Activated T-cell treated with anti-CD3 and anti-CD28 coated beads for 48 hours (primary cell): Measurements from ENCODE around the gene DNAAF3.
A peak's percentile ranks its signal among the peaks of the same experiment; 100 is the strongest.
"Not testable (repeated sequence)": the region's sequence is repeated elsewhere in the genome, so short reads cannot be mapped to it uniquely, and the experiment has no call there.

Source experiments
- DNase-seq: peaks from one replicate; pipeline ENCODE4 v3.0.0-alpha.2; 2020; ENCODE audit warnings: low read depth

The DNAAF3 gene

DNA sequence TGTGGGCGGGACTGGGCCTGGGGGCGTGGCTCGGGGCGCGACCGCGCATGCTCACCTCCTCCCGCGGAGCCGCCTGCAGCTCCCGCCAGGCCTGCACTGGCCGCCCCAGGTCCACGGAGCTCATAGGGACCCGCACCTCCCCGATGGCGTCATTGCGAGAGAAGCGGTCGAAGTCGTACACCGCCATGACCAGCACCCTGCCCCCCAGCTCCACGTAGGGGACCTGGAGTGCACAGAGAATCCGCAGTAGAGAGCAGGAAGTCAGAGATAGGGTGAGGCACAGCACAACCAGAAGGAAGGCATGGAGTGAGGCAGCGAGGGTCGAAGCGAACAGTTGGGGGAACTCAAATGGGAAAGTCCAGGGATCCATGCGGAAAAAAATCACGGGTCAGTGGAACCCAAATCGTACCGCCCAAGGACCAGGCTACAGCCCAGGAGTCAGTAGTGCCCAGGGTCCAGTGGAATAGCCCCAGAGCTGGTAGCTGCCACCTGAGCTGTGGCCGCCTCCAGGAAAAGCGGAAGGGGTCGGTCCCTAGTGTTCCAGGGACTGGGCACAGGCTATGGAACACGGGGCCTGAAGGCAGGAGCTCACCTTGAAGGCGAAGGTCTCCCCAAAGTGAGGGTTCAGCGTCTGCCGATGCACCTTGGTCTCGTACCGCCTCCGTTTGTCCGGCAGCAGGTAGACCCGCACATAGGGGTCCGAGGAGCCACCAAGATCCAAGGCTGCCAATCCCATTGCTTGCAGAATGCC lies 8.9 kb upstream of the DNAAF3 start:
- no peak for DNase-seq

DNA sequence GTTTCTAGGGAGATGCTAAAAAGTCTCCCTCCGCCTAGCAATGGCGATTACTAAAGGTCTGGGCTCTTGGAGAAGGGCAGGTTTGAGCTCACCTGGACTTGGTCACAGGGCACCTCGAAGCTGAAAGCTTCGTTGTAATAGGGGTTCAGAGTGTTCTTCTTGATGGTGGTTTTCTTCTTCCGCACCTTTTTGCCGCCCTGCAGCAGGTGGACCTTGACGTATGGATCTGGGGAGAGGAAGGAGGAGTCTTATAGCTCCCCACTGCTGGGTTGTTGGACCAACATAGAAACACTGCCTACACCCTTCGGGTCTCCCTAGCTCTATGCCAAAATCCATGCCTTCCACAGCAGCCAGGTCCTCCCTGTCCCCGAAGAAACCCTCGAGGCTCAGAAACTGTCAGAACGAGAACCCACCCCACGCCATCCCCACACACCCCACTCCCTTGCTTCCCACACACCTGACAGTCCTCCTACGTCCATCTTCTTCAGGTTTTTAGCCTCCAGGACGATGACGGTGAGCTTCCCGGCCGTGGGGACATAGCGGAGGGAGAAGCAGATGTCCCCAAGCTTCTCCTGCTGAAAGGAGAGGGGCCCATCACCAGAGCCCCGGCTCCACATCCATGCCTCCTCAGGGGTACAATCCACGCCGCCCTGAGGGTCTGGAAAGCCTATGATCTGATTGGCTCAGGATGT lies 8.2 kb upstream of the DNAAF3 start:
- no peak for DNase-seq

DNA sequence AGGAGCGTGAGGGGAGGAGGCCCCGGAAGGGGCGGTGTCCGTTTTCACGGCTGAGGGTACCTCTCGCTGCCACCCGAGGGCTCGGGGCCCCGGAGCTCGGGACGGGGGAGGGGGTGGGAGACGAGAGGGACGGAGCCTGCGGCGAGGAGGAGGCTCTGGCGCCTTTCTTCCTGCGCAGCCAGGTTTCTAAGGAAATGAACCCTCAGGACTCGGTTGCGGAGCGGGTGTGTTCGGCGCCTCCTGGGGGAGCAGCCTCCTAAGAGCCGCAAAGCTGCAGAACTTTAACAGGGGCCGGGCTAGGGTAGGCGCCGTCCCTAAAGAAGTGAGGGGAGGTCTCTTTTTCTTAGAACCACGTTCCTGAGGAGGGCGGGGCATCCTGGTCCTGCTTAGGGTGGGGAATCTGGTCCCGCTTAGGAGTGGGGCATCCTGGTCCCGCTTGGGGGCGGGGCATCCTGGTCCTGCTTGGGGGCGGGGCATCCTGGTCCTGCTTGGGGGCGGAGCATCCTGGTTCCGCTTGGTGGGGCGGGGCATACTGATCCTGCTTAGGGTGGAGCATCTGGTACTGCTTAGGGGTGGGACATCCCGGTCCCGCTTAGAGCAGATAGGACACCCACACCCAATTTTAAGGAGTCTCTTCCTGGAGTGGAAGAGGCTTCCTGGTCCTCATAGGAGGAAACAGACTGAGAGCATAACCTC lies 7.4 kb upstream of the DNAAF3 start:
- peak; percentile 54 for DNase-seq

DNA sequence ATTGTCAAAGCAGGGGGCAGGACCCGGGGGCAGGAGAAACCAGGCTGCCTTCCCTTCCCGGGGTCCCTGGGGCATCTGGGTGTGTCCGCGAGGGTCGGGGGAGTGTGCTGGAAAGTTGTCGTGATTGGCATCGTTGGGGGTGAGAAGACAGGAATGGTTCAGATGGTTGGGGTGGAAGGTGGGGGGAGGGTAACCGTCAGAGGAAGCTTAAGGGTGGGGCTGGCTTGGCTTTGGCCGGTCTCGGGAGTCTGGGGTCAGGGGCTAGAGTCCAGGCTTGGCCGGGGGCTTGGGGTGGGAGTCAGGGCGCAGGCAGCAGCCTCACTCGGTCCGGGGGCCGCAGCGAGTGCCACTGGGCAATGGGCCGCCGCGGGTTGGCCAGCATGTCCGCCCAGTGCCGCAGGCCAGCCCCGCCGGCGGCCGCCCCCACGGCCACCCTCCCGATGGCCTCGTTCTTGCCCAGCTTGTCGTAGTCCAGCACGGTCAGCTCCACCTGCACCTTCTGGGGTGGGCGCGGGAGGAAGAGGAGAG lies 6.8 kb upstream of the DNAAF3 start:
- no peak for DNase-seq

DNA sequence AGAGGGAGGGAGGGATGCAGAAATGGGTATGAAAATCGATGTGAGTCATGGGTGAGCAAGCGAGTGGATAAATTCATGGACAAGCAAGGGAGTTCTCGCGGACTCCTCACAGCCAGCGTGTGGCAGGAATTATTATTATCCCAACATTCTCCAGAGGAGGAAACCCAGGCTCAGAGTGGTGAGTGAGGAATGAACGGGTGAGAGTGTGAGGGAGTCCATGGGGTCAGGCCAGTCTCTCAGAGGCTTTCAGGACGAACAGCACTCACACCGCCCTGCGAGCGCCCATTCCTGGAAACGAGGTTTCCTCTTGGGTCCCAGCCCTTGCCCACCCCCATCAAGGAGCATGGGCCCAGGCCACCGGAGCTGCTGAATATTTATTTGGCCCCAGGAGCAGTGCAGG lies 6.3 kb upstream of the DNAAF3 start:
- DNase-seq: no peak

DNA sequence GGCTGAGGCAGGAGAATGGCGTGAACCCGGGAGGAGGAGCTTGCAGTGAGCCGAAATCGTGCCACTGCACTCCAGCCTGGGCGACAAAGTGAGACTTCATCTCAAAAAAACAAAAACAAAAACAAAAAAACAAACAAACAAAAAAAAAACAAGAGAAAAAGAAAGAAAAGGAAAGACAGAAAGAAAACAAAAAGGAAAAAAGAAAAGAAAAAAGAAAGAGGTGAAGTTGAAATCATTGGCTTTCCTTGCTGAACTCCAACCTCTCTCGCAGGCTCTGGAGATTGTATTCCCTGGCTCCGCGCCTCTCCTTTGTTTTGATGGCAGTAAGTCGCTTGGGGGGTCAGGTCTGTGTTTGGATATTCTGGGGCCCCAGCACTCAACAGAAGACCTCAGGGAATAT lies 5.9 kb upstream of the DNAAF3 start:
- not testable (repeated sequence) for DNase-seq

DNA sequence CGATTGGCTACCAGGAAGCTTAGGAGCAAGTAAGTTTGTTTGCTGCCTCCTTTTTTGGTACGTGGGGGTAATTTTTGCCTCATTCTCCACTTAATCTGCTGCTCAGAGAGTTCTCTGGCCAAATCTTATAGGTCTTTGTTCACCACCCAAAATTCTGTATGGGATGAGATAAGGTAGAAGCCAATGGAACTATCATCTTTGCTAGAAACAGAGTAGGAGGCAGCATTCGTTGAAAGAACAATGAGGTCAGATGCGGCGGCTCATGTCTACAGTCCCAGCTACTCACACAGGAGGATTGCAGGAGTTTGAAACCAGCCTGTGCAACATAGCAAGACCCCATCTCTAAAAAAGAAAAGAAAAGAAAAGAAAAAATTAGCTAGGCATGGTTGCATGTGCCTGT lies 5.0 kb upstream of the DNAAF3 start:
- no peak for DNase-seq

DNA sequence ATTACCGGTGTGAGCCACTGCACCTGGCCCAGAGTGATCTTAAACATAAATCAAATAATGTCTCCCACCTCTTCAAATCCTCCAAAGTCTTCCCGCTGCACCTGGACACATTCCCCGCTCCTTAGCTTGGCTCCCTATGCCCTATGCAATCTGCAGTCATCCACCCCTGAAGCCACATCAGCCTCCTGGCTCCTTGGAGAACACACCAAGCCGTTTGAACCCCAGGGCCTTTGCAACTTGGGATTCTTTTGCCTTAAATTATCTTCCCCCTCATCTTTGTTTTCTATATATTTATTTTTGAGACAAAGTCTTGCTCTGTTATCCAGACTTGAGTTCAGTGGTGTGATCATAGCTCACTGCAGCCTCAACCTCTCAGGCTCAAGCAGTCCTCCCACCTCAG lies 2.7 kb upstream of the DNAAF3 start:
- no peak for DNase-seq

DNA sequence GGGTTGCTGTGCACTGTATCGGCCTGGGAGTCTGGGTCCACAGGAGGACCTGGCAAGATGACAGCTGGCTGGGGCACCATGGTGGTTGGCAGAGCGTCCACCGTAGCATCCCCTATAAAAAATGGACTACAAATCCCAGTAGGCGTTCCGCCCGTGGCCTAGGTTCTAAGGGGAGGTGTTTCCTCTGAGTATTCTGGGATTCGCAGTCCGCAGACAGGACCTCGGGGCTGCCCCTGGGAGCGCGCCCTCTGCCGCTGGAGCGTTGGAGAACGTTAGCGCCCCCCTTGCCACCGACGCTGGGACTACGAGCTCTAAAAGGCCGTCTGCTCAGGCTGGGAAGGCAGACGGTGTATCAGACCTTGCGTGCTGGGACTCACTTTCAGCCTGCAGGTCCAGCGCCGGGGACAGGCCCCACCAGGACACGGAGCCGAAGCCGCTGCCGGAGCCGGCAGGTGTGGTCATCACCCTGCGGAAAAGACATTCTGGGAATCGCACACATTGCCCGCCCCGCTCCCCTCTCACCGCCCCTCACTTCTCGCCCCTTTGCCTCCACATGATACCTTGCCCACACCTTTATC lies 372 bp downstream of the DNAAF3 start:
- peak; percentile 53 for DNase-seq

DNA sequence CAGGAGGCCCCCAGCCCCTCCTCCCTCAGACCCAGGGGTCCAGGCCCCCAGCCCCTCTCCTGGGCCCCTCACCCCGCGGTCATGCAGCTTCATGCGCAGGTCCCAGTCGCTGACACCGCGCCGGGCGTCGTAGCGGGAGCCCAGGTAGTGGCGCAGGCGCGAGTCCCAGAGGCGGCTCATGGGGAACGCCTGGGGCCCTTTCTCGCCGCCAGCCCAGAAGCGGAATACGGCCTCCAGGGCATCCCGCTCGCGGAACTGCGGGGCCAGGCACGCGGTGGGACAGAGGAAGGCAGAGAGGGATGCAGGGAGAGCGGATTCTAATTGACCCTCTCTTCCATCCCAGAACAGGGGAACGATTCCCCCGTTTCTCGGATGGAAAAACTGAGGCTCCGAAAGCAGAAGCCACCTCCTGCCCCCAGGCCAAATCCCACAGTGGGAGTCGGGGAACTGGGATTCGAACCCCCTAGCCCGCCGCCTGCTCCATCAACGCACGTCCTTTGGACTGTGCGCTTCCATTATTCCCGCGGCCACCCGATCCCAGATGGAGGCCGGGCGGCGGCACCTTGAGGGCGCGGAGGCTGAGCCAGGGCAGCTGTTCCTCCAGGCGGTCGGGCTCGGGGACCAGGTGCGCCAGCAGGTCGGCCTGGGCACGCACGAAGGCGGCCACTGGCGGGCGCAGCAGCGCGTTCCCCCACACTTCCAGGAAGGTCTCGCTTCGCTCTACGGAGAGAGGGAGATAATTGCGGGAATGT lies 4.7 kb downstream of the DNAAF3 start:
- DNase-seq: no peak

DNA sequence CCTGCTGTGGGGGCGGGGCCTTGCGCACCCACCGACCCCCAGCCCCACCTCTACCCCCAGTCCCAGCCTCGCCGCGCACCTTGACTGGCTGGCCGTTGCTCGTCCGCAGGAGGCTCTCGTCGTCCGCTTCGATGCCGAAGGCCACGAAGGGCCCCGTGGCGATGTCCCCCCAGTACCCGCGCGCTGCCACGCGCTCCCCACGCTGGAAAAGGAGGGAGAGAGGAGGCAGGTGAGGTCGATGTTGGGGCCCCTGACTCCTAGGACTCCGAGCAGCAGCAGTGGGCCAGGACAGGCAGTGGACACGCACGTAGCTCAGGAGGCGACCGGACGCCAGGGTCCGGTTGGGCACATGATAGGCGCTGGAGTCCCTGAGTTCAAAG lies 5.4 kb downstream of the DNAAF3 start:
- DNase-seq: no peak

DNA sequence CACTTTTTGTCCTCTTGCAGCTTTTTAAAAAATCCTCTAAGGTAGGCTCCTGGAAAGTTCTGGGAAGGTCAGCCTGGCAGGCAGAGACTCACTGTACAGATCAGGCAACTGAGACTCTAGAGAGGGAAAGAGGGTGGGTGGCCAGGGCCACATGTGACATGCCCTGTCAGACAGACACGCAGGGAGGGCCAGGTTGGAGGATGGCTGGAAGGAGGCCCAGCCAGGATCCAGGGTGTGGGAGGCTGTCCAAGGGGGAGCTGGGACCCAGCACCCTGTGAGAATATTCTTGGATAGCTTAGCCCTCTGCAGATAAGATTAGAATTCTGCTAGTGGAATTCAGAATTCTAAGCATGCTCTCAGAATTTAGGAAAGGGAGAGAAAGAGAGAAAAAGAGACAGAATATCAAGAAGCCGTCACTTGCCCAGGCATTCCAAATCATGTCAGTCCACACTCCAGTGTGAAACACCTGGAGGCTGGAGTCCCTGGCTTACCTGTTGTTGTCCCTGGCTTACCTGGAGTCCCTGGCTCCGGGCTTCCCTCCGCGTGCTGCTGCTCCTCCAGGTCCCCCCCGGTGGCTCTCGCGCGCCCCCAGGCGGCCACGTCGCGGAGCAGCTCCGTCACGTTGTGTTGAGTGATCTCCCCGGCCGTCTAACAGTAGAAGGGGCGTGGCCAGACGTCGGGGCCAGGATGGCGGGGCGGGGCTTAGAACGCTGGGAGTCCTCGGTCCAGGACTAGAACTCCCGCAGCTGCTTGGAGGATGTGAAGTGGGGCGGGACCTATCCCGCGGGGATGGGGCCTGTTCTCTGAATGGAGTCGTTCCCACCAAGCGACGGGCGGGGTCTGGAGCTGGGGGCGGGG lies 6.1 kb downstream of the DNAAF3 start:
- DNase-seq: peak; percentile 92

DNA sequence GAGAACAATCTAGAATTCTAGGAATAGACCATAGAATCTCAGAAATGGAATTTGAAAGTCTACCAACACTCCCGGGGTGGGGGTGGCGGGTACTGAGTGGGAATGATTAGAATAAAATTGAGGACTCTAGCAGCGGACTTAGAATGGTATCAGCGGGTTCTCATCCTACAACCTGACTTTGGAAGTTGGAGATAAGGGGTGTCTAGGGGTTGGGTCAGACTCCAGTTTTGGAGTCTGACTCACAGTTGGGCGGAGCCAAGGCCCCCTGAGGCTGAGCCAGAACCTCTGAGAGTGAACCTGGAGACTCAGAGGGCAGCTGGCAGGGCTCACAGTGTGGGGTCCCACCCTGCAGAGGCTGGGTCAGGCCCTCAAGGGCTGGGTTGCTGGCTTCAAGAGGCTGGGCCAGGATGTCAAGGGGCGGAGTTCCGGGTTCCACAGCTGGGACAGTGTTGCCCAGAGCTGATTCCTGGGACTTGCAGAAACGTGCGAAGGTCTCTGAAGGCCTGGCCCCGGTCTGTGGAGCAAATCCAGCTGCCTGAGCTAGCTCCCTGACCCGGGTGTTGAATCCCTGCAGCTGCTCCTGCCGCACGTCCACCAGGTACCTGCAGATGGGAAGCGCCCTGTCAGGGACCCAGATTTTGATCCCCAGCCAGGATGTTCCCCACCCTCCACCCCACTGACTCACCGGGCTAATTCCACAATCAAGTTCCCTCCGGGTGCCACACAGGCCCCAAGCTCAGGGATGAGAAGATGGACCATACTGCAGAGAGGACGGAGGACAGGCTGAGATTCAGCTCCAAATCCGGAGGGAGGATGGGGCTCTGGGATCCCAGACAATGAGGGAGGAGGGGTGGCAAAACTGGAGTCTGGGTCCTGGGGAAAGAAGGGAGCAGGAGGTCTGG lies 7.3 kb downstream of the DNAAF3 start:
- DNase-seq: no peak

DNA sequence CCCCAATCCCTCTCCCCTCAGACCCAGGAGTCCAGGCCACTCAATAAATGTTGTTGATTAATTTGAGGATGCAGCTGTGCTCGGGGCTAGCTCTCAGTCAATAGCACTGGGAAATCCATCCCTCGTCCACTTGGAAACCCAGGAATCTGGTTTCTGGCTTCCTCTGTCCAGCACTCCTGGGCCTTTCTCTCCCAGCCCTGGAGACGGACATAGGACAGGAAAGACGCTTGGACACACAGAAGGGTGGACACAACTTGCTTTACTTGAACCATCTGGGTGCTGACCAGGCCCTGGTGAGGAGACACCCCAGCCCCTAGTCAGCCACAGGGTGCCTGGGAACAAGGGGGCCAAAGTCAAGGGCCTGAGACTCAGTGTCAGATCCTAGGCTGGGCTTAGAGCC lies 8.0 kb downstream of the DNAAF3 start:
- DNase-seq: no peak

DNA sequence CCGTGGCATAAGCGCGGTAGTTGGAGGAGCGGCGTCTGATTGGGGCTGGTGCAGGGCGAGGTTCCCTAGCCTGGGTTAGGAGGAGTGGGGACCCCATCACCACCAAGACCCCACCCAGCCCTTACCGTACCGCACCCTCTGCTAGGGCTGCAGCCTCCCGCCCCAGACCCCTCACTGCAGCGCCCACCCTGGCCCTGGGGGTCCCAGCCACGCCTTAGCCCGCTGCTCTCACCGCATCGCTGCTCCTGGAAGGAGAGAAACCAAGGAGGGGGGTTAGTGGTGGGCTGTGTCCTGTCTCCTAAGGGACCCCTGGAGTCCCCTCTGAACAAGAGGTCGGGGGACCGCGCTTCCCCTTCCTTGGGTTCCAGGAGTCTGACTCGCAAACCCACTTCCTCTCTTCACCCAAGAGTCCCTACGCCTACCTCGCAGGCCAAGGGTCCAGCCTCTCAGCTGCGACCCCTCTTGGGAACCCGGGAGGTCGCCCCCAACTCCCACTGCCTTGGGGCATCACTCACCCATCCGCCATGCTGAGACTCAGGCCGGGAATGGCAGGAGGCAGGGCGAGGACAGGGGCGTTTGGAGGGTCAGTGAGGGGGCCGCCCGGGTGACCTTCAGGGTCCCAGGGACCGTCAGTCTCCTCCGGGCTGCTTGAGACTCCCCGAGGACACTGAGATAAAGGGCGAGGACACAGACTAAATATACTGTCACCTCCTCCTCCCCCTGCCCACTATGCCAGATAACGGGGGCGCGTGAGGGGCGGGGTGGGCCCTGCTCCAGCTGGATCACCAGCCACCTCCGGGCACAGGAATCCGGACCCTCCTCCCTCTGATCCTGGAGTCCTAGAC lies 9.1 kb downstream of the DNAAF3 start, which contains the start of gene TNNI3:
TSS of gene TNNI3 (minus strand) at position 669 of the 845 bp plus-strand sequence. CDS start at position 526, 143 bp downstream.
- no peak for DNase-seq

DNA sequence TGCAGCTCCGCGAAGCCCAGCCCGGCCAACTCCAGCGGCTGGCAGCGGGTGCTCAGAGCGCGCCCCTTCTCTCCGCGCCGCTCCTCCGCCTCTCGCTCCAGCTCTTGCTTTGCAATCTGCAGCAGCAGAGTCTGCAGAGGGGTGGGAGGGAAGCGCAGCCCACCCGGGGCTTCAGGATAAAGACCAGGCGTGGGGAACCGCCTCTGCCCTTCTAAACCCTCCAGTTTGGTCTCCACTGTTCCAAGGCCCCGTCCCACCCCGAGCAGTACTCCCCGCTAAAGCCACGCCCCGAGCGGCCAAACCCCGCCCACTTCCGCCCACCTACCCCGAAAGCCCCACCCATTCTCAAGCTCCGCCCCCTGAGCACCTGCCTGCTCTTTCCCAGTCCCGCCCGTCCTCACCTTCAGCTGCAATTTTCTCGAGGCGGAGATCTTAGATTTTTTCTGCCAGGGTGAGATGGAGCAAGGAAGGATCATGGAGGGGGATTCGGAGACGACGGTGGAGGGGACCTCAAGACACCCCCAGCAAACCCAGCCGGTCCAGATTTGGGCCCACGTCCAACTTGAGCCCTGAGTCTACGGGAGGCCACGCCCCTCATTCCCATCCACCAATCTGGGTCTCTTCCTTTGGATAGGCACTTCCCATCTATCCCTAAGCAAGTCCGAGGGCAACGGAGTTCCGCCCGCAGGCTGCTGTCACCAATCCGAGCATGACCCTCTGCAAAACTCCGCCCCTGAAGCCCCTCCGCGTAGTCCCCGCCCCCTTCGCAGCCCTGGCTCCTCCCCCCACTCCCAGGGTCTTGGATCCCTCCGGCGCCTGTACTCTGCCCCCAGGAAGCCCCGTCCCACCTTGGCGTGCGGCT lies 10.0 kb downstream of the DNAAF3 start:
- peak; percentile 47 for DNase-seq

DNA sequence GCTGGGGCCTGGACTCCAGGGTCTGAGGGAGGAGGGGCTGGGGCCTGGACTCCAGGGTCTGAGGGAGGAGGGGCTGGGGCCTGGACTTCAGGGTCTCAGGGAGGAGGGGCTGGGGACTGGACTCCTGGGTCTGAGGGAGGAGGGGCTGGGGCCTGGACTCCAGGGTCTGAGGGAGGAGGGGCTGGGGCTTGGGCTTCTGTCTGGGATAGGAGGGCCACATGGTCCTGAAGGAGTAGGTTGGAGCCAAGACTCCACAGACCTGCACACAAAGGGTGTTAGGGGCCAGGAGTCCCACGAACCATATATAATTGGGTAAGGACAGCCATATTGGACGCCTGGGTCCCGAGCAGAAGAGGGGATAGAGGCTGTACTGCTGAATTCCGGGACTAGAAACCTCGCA lies 10.6 kb downstream of the DNAAF3 start:
- not testable (repeated sequence) for DNase-seq
